ENCODE data around the gene SPRY1. TPM values are rescaled to one million over a fixed set of nuclear protein-coding genes. Genes with fewer than 3 reads are reported as not detected.

SPRY1 gene
- total RNA-seq, 1 experiment from 2014 or later = 0.06 TPM

- DNase-seq (ENCODE audit: low read depth) = no peak
These were observed 47.0 kb downstream of the SPRY1 start for GRCh38 chr4:123443401-123444289.

DNA sequence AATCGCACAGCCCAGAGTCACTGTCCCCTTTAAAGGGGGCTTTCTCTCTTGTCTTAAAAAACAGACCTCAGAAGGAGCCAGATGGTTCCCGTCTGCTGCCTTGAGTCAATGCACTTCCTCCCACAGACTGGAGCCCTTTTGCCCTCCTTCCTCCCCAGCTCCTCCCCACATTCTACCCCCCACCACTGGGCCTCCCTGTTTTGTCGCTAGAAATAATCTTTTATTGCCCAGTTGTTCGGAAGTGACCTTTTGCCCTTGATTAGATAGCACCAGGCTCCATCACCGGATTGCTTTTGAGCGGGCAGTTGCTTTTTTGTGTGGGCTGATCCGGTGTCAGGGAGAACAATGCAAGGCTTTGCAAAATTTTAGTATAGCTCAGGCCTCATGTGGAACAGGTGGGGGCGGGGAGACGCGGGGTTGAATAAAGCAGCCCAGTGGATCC is 47.7 kb downstream of the SPRY1 start:
- no peak for DNase-seq (ENCODE audit: low read depth)

- no peak for DNase-seq (ENCODE audit: low read depth)
These were observed 50.4 kb downstream of the SPRY1 start for GRCh38 chr4:123446865-123447474.

GRCh38 chr4:123449362-123449761 is 52.8 kb downstream of the SPRY1 start:
- DNase-seq (ENCODE audit: low read depth) = no peak

DNA sequence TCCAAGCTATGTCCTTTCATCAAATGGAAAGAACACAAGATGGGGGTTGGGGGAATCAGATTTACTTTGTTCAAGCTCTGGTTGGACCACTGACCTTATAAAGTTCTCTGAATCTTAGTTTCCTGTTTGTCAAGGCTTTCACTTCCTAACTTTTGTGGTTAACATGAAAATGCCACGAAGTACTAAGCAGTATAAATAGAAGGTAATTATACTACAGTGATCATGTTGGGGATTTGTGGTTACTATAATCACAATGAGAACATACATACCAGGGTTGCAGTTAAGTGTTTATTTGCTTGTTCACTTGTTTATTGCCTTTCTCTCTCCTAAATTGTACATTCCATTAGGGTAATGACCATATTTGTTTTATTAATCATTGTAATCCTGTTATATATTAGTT is 53.2 kb downstream of the SPRY1 start:
- no peak for DNase-seq (ENCODE audit: low read depth)

- no peak for DNase-seq (ENCODE audit: low read depth)
These were observed 53.8 kb downstream of the SPRY1 start for GRCh38 chr4:123450393-123450792.

GRCh38 chr4:123452616-123453015 is 56.0 kb downstream of the SPRY1 start:
- DNase-seq (ENCODE audit: low read depth) = peak; percentile 63

DNA sequence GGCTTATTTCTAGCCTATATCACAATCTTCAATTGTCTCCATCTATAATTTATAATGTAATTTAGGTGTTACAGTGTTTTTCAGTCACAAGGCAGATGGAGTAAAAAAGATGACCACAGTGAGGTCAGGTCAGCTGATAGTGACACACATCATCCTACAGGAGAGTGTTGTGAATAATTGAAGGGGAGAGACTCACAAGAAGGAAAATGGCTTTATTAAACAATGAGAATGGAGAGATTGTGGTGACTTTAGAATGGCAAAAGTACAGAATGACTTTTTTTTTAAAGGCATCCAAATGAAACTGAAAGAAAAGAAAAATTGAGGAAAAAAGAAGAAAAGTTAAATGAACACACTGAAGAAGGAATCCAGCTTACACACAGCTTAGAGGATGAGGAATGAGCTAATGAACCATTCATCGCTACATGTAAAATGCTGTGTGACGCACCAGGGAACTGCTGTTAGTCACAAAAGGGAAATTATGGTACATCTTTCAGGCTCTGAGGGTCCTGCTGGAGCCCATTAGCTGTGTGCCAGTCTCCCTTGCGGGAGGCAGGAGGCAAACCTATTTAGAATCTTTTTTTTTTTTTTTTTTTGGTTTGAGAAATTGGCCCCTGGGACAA is 56.6 kb downstream of the SPRY1 start:
- DNase-seq (ENCODE audit: low read depth) = peak; percentile 3

Data from Daoy (cell line).